Spleen (tissue), 7 donors: Measurements from ENCODE around the gene BAZ1A.

Experiments used
- POLR2A ChIP-seq, 3 donors: fragments of 450-650 bp; IDR thresholded peaks; one replicate each; pipeline ENCODE4 v1.5.1; 2017; ENCODE audit warnings: antibody characterized with exemption in 3 of 3, mild to moderate bottlenecking in 1 of 3
- POLR2AphosphoS5 ChIP-seq, 3 donors: sonication (generic); formaldehyde crosslinking; IDR thresholded peaks; one replicate each; pipeline ENCODE4 v1.5.1; 2017; ENCODE audit warnings: antibody characterized with exemption in 3 of 3
- TF ChIP-seq, protein P1 (sequence below), 11 experiments: fragments of 200-600 bp in 7 of 11; fragments of 450-650 bp in 4 of 11; sonication (generic) in 4 of 11; IDR thresholded peaks in 8 of 11; conservative IDR thresholded peaks in 3 of 11; 1 replicate in 7 of 11; 2 replicates in 4 of 11; pipeline versions ENCODE4 v1.4.0 to v1.8.0; 2016 to 2021; ENCODE audit warnings: antibody characterized with exemption in 11 of 11, inconsistent platforms in 4 of 11, mild to moderate bottlenecking in 1 of 11
- donor health status: DM: no; HTN: no; CAD: no; lungs with moderate emphysema.
- donor health status: DM: no; HTN: no; CAD: no.
- donor health status: DM: no; HTN: no; CAD: no.

DNA sequence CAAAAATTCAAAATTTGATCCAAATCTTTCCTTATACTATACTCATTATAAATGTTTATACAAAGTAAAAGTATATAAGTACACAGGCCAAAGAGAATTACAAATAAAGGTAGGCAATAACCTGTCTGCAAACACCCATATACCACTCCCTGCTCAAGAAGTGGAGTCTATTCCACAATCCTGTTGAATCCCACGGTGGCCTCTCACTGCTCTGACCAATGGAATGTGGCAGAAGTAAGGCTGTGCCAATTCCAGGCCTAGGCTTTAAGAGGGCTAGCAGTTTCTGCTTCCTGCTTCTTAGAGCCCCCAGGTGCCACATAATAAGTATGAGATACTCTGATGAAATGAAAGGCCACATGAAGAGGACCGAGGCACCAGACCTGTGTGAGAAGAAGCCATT is 80.9 kb downstream of the BAZ1A start:
- TF ChIP-seq POLR2A (IDR thresholded peaks at IDR 0.05): no peak
- TF ChIP-seq, protein P1, sequence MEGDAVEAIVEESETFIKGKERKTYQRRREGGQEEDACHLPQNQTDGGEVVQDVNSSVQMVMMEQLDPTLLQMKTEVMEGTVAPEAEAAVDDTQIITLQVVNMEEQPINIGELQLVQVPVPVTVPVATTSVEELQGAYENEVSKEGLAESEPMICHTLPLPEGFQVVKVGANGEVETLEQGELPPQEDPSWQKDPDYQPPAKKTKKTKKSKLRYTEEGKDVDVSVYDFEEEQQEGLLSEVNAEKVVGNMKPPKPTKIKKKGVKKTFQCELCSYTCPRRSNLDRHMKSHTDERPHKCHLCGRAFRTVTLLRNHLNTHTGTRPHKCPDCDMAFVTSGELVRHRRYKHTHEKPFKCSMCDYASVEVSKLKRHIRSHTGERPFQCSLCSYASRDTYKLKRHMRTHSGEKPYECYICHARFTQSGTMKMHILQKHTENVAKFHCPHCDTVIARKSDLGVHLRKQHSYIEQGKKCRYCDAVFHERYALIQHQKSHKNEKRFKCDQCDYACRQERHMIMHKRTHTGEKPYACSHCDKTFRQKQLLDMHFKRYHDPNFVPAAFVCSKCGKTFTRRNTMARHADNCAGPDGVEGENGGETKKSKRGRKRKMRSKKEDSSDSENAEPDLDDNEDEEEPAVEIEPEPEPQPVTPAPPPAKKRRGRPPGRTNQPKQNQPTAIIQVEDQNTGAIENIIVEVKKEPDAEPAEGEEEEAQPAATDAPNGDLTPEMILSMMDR (IDR thresholded peaks at IDR 0.05 in 8 of 11, conservative IDR thresholded peaks at IDR 0.05 in 3 of 11): no peak
- no peak for TF ChIP-seq POLR2AphosphoS5 (IDR thresholded peaks at IDR 0.05)
